Measurements from ENCODE around the gene TUBA3E.
"Not testable (repeated sequence)": the region's sequence is repeated elsewhere in the genome, so short reads cannot be mapped to it uniquely, and the experiment has no call there.

The TUBA3E gene

GRCh38 chr2:130198343-130198742 lies at the start of gene TUBA3E:
Gene TUBA3E (minus strand): TSS chr2:130198439. CDS start chr2:130198360, 79 bp downstream.
- no peak for DNase-seq (ENCODE audit: low spot score)

DNA sequence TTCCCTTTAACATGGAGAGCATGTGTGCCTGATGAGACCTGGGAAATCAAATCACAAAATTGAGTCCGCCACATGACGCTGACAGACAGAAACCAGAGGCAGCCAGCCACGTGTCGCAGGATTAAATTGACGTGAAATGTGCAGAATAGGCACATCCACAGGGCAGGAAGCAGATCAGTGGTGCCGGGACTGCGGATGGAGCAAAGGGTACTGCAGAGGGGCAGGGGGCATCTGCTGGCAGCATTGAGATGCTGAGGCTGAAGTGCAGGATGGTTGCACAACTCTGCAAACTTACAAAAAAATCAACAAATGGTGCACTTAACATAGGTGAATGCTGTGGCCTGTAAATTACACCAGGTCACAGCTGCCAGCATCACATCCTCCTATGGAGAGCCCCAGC lies 48.2 kb upstream of the TUBA3E start:
- DNase-seq (ENCODE audit: low spot score), result no peak

- no peak for DNase-seq (ENCODE audit: low spot score)
Measured at GRCh38 chr2:130245976-130246375, 47.7 kb upstream of the TUBA3E start.

GRCh38 chr2:130243359-130243758 lies 45.1 kb upstream of the TUBA3E start:
- no peak for DNase-seq (ENCODE audit: low spot score)

GRCh38 chr2:130241041-130241707 lies 42.9 kb upstream of the TUBA3E start:
- DNase-seq (ENCODE audit: low spot score), result peak; percentile 80

- DNase-seq (ENCODE audit: low spot score), result not testable (repeated sequence)
Measured at GRCh38 chr2:130239581-130239980, 41.3 kb upstream of the TUBA3E start.

DNA sequence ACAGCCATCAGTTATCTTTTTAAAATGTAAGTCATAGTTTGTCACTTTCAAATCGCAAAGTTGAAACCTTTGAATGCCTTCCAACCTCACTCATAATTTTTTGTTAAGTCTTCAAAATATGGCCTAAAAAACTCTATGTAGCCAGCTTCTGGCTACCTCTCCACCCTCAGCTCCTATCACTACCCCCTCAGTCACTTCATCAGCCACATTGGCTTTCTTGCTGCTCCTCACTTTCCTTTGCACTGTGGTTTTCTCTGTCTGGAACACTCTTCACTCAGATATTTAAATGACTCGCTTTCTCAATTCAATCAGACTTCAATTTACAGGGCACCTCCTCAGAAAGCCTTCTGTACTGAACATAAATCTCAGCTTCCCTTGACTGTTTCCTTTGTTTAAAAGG lies 34.8 kb upstream of the TUBA3E start:
- not testable (repeated sequence) for DNase-seq (ENCODE audit: low spot score)

GRCh38 chr2:130231656-130232055 lies 33.4 kb upstream of the TUBA3E start:
- DNase-seq (ENCODE audit: low spot score), result no peak

DNA sequence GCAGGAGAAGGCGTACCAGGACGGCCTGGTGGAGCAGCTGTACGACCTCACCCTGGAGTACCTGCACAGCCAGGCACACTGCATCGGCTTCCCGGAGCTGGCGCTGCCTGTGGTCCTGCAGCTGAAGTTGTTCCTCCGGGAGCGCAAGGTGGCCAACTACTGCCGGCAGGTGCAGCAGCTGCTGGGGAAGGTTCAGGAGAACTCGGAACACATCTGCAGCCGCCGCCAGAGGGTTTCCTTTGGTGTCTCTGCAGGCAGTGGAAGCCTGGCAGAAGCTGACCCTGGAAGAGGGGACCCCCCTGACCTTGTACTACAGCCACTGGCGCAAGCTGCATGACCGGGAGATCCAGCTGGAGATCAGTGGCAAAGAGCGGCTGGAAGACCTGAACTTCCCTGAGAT lies 32.7 kb upstream of the TUBA3E start:
- not testable (repeated sequence) for DNase-seq (ENCODE audit: low spot score)

GRCh38 chr2:130230376-130230775 lies 32.1 kb upstream of the TUBA3E start:
- DNase-seq (ENCODE audit: low spot score), result not testable (repeated sequence)

DNA sequence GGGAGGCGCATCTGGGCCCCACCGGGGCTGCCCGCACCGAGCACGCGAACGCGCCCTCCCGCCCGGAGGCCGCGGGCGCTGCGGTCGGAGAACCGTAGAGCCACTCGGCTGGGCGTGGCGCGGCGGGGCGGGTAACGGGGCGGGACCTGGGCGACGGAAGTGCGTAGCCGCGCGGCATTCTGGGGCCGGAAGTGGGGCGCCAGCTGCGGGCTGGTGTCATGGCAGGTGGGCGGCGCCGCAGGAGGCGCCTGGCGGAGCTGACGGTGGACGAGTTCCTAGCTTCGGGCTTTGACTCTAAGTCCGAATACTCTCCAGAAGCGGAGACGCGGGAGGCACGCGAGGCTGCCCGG lies 30.9 kb upstream of the TUBA3E start:
- DNase-seq (ENCODE audit: low spot score), result peak; percentile 59

DNA sequence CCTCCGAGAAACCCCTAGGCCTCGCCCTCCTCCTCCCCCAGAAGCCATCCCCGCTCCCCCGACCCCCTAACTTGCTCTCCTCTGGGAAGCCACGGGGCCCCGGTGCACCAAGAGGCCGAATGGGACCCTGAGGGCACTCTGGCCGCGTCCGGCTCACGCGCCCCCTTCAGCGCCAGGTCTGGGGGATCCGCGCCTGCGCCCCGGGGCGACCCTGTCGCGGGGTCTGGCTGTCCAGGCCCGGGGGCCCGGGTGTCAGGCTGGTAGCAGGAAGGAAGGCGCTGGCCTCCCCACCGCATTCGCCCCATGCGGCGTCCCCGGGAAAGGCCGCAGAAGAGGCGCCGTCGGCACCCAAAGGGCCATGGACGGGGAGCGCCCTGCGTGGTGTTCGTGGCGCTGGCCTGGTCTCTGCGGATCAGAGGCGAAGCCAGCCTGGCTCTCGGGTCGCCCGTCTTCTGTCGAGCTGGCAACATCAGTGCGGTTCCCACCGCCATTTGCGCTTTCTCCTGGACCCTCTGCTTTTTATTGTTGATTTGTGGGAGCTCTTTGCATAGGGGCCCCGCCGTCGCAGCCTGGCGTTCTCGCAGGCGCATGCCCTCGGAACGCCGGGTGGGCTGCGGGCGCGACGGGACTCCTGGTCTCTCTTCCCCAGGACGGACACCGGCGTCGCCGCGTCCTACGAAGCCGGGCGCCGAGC lies 30.4 kb upstream of the TUBA3E start:
- not testable (repeated sequence) for DNase-seq (ENCODE audit: low spot score)

GRCh38 chr2:130228005-130228404 lies 29.8 kb upstream of the TUBA3E start:
- not testable (repeated sequence) for DNase-seq (ENCODE audit: low spot score)

GRCh38 chr2:130222523-130222922 lies 24.3 kb upstream of the TUBA3E start:
- not testable (repeated sequence) for DNase-seq (ENCODE audit: low spot score)

DNA sequence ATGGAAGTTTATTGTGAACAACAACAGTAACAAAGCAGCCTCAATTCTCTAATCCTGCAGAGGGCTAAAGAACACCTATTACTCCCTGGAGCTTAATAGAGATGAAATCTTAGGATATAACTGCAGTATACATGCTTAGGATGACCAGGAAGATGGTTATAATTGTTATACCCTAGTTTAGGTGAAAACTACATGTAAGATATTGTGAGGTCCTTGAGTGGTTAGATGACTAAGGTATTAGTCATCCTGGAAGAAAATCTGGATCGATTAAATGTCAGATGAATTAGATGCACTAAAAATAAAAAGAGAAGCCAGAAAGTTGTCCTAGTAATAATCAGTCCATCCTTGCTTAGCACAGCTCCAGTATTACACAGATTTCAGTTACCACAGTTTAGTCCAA lies 22.3 kb upstream of the TUBA3E start:
- DNase-seq (ENCODE audit: low spot score), result not testable (repeated sequence)

- not testable (repeated sequence) for DNase-seq (ENCODE audit: low spot score)
Measured at GRCh38 chr2:130219147-130219546, 20.9 kb upstream of the TUBA3E start.

DNA sequence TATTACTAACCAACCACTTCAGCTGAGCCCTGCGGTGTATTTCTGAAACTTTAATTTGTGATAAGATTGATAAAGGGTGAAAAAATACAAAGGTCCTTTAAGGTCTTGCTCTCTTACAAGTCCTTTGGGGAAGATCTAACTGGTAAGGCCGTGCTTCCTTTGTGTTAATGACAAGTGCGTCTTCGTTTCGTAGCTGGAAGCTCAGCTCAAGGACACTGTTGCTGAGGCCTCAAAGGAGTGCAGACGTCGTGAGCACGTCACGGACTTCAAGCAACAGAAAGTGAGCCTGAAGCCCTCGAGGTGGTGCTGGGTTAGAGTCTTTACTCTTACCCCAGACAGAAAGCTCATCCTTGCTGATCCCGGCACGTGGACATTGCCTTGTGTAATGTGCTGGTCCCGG lies 8.8 kb upstream of the TUBA3E start:
- DNase-seq (ENCODE audit: low spot score), result not testable (repeated sequence)

DNA sequence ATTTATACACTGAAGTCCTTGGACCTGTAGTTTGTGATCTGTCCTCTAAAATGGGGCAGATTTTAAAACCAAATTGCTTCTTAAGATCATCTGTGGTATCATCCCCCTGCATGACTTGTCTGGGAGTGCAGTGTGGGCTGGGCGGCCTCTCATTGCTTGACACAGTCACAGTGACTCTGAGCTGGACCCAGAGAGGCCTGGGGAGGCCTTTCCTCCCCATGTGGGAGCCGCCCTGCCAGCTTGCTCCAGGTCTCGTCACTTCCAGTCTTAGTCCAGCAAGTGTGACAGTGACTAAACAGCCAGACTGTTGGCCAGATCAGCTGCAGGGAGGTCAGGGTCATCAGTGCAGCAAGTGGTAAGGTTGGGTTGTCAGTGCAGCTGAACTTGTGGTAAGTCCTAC lies 4.9 kb upstream of the TUBA3E start:
- DNase-seq (ENCODE audit: low spot score), result not testable (repeated sequence)

GRCh38 chr2:130202518-130202917 lies 4.3 kb upstream of the TUBA3E start:
- not testable (repeated sequence) for DNase-seq (ENCODE audit: low spot score)

DNA sequence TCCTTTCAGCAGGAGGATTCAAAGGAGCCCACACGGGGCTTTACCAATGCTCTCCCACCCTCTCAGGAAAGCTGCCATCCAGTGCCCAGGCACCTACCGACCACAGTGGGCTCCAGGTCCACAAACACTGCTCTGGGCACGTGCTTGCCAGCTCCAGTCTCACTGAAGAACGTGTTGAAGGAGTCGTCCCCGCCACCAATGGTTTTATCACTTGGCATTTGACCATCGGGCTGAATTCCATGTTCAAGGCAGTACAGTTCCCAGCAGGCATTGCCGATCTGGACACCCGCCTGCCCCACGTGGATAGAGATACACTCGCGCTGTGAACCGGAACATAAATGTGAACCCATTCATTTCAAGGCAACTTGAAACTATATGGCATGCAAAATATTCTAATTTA lies 2.2 kb downstream of the TUBA3E start:
- not testable (repeated sequence) for DNase-seq (ENCODE audit: low spot score)

DNA sequence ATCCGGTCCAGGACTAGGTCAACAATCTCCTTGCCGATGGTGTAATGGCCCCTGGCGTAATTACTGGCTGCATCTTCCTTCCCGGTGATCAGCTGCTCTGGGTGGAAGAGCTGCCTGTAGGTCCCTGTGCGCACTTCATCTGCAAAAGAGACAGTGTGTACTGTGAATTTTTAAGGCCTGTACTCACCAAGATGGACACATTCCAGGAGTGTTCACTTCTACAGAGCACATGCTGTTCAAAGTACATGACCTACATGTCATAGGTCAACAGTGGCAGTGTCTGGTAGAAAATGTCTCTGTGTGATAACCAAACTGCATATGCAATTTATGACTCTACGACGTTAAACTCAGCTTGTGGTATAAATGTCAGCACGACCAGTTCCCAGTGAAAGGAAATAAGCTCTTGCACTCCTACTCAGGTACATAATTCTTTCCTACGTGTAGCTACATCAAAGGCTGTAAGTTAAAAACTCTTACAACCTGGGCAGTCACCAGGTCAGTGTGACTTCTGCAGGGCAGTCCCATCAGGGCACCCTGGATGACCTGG lies 3.1 kb downstream of the TUBA3E start:
- not testable (repeated sequence) for DNase-seq (ENCODE audit: low spot score)

- not testable (repeated sequence) for DNase-seq (ENCODE audit: low spot score)
Measured at GRCh38 chr2:130193824-130194223, 4.4 kb downstream of the TUBA3E start.

DNA sequence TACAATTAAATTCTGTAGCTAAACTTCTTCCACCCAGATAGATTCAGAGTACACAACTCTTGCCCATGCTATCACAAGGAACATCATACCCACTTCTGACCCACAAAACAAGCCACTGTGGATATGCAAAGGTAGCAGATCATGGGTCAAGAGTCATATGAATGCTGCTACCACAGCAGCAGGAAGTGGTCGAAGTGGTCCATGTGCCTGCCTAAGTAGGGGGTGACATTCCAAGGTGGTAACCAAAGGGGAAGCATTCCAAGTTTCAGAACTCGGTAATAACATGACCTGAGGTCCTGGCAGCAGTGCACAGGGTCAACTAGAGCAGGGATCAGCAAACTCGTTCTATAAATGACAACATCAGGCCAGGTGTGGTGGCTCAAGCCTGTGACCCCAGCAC lies 5.8 kb downstream of the TUBA3E start:
- not testable (repeated sequence) for DNase-seq (ENCODE audit: low spot score)

Data from SW480 (cell line).